Esophagus muscularis mucosa (tissue), 3 donors: ENCODE results near the gene RXRB.

ENCODE experiments used
- POLR2A ChIP-seq: fragments of 450-650 bp; IDR thresholded peaks from one replicate; pipeline ENCODE4 v1.6.1; 2017; ENCODE audit warnings: antibody characterized with exemption, moderate library complexity, mild to moderate bottlenecking, low read depth
- TF ChIP-seq, protein P1 (sequence below), 3 experiments: fragments of 200-600 bp in 2 of 3; fragments of 450-650 bp in 1 of 3; sonication (generic) in 2 of 3; IDR thresholded peaks; one replicate each; pipeline ENCODE4 v1.5.1; 2017 to 2019; ENCODE audit warnings: antibody characterized with exemption in 3 of 3, mild to moderate bottlenecking in 2 of 3, moderate library complexity in 1 of 3

GRCh38 chr6:33172688-33173534, 27.6 kb downstream of the RXRB start:
- TF ChIP-seq, protein P1, sequence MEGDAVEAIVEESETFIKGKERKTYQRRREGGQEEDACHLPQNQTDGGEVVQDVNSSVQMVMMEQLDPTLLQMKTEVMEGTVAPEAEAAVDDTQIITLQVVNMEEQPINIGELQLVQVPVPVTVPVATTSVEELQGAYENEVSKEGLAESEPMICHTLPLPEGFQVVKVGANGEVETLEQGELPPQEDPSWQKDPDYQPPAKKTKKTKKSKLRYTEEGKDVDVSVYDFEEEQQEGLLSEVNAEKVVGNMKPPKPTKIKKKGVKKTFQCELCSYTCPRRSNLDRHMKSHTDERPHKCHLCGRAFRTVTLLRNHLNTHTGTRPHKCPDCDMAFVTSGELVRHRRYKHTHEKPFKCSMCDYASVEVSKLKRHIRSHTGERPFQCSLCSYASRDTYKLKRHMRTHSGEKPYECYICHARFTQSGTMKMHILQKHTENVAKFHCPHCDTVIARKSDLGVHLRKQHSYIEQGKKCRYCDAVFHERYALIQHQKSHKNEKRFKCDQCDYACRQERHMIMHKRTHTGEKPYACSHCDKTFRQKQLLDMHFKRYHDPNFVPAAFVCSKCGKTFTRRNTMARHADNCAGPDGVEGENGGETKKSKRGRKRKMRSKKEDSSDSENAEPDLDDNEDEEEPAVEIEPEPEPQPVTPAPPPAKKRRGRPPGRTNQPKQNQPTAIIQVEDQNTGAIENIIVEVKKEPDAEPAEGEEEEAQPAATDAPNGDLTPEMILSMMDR (IDR thresholded peaks at IDR 0.05): peak; percentile 27 to 53 (median 43)
- TF ChIP-seq POLR2A: no peak
